Neutrophil (primary cell): ENCODE results near the gene GABRR1.

Source experiments
- H3K27ac ChIP-seq: fragments of 200-600 bp; sonication (generic); 2 replicates; pipeline ENCODE4 v1.5.1; 2016; ENCODE audit warnings: mild to moderate bottlenecking, moderate library complexity
- H3K27me3 ChIP-seq: fragments of 200-600 bp; sonication (generic); 2 replicates; pipeline ENCODE4 v1.6.0; 2016; ENCODE audit warnings: mild to moderate bottlenecking
- H3K36me3 ChIP-seq: fragments of 200-600 bp; sonication (generic); 2 replicates; pipeline ENCODE4 v1.5.1; 2017
- H3K4me1 ChIP-seq, 2 experiments: fragments of 200-600 bp in 1 of 2; sonication (generic) in 1 of 2; 1 replicate in 1 of 2; 2 replicates in 1 of 2; pipeline versions ENCODE4 v1.5.1 to v1.6.1; 2013 to 2016; ENCODE audit warnings: low read depth in 1 of 2, low read length in 1 of 2, mild to moderate bottlenecking in 1 of 2, moderate library complexity in 1 of 2; ENCODE audit not compliant: control insufficient read depth in 1 of 2, insufficient read depth in 1 of 2
- H3K4me3 ChIP-seq, 2 experiments: fragments of 200-600 bp in 1 of 2; sonication (generic) in 1 of 2; 1 replicate in 1 of 2; 2 replicates in 1 of 2; pipeline ENCODE4 v1.5.1; 2013 to 2016; ENCODE audit warnings: low read depth in 1 of 2, low read length in 1 of 2, mild to moderate bottlenecking in 1 of 2, moderate library complexity in 1 of 2
- H3K9me3 ChIP-seq: fragments of 200-600 bp; sonication (generic); 2 replicates; pipeline ENCODE4 v1.5.1; 2016
- CTCF ChIP-seq: fragments of 200-600 bp; sonication (generic); IDR thresholded peaks from 2 replicates; pipeline ENCODE4 v1.5.1; 2016; ENCODE audit warnings: antibody characterized with exemption

GABRR1 gene

DNA sequence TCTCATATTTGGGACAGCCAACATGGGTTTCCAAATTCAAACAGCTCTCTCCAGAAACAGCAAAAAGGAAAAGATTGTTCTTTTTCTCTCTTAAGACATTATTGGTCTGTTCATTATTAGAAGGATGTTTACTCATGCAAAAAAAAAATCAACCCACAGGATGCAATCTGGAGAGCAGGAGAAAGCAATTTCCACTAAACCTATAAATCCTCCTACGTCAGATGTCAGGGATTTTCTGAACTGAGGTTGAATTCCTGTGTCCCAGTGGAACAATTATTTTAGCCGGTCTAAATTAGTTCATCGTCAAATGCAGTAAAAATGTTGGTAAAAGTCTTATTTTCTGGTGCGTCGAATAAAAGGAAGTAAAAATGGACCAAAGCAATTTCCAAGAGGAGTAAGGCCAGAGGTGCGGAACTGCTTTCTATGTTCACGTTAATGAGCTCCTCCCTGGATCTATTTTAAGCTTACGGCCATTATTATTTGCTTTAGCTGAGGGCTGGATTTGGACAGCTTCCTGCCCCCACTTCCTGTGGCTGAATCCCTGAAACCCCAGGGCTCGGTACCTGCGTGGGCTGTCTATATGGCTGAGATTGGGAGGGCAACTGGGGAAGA lies at the start of gene GABRR1:
Gene GABRR1 (minus strand): TSS at position 60 of the 612 bp plus-strand sequence. CDS start 36 bp downstream, at position 24.
- H3K4me1 ChIP-seq = peaks cover 0 to 15% of the 10 kb centered on the region in 2 experiments
- H3K4me3 ChIP-seq = no peak within 1 kb of the TSS
- H3K27me3 ChIP-seq = no peaks in the 10 kb centered on the region
- H3K36me3 ChIP-seq = no peaks in the 10 kb centered on the region
- no peak within 1 kb of the TSS for H3K27ac ChIP-seq
- no peak for TF ChIP-seq CTCF
- H3K9me3 ChIP-seq = no peaks in the 10 kb centered on the region

DNA sequence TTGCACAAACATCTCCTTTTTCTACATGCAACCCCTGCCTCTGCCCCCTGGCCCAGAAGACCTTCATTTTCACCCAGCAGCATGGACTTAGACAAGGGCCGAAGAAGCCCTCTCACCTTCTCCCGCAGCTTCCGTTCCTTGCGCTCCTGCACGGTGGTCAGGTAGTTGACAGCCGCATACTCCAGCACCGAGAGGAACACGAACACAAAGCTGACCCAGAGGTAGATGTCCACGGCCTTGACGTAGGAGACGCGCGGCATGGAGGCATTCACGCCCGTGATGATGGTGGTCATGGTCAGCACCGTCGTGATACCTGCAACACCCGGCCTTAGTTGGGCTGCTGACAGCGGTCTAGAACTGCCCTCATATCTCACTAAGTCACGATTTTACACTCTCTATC lies 47.1 kb upstream of the GABRR1 start:
- H3K9me3 ChIP-seq = no peaks in the 10 kb centered on the region
- no peak for TF ChIP-seq CTCF
- H3K27me3 ChIP-seq = no peaks in the 10 kb centered on the region
- no peak overlapping the region for H3K27ac ChIP-seq
- no peak overlapping the region for H3K4me3 ChIP-seq
- H3K36me3 ChIP-seq = no peaks in the 10 kb centered on the region
- H3K4me1 ChIP-seq = no peaks in the 10 kb centered on the region

DNA sequence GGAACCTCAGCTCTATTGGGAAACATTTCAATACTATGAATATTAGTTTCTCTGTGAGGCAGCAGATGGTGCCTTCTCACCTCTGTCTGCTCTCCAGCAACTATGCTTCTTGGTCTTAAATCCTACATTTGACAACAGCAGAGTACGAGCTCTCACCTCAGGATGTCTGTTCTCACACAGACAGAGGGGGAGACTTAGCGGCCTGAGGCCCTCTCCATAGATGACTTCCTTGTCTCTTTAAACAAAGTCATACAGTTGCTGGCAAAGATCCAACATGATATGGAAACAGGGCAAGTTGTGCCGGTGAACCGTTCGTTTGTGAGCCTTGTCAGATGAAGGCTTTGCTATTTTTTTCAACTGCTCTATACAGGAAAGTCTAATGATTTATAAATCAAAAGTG lies 43.7 kb upstream of the GABRR1 start:
- H3K36me3 ChIP-seq = no peaks in the 10 kb centered on the region
- no peak overlapping the region for H3K4me3 ChIP-seq
- TF ChIP-seq CTCF = no peak
- no peaks in the 10 kb centered on the region for H3K4me1 ChIP-seq
- no peaks in the 10 kb centered on the region for H3K27me3 ChIP-seq
- no peaks in the 10 kb centered on the region for H3K9me3 ChIP-seq
- no peak overlapping the region for H3K27ac ChIP-seq

- no peak for TF ChIP-seq CTCF
- H3K9me3 ChIP-seq = no peaks in the 10 kb centered on the region
- H3K27me3 ChIP-seq = no peaks in the 10 kb centered on the region
- H3K4me1 ChIP-seq = no peaks in the 10 kb centered on the region
- H3K4me3 ChIP-seq = no peak overlapping the region
- H3K27ac ChIP-seq = no peak overlapping the region
- H3K36me3 ChIP-seq = no peaks in the 10 kb centered on the region
Measured at GRCh38 chr6:89260310-89260709, 43.2 kb upstream of the GABRR1 start.

DNA sequence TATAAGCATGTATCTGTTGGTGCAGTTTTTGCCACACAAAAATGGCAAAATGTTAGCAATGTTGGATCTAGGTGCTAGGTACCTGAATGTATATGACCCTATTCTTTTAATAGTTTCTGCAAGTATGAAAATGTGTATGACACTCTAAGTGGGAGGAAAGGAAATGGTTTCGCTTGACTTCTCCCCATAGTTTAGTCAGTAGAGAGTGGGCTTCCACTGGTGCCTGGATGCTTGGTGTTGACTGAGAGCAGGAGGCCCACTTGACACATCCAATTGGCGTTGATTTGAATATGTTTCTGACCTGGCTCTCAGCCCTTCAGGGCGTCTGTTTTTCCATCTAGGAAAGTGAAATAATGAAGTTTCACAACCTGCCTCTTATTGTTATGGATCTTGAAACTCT lies 41.8 kb upstream of the GABRR1 start:
- no peaks in the 10 kb centered on the region for H3K9me3 ChIP-seq
- H3K27me3 ChIP-seq = no peaks in the 10 kb centered on the region
- H3K27ac ChIP-seq = no peak overlapping the region
- no peaks in the 10 kb centered on the region for H3K4me1 ChIP-seq
- no peaks in the 10 kb centered on the region for H3K36me3 ChIP-seq
- TF ChIP-seq CTCF = no peak
- no peak overlapping the region for H3K4me3 ChIP-seq
